Measurements from ENCODE around the gene BRDT.
A peak's percentile ranks its signal among the peaks of the same experiment; 100 is the strongest.

The BRDT gene

DNA sequence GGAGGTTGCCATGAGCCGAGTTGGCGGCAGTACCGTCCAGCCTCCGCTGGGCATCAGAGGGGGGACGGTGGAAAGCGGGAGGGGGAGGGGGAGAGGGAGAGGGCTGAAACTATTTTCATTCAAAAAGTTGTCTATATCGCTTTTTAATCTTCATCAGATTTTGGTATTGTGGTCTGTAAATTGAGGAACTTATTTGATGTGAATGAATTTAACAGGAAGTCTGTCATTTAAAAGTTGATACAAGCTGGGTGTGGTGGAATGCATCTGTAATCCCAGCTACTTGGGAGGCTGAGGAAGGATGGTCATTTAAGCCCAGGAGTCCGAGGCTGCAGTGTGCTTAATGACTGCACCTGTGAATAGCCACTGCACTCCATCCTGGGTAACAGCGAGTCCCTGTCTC is 77.6 kb downstream of the BRDT start:
- TF ChIP-seq, protein P1, sequence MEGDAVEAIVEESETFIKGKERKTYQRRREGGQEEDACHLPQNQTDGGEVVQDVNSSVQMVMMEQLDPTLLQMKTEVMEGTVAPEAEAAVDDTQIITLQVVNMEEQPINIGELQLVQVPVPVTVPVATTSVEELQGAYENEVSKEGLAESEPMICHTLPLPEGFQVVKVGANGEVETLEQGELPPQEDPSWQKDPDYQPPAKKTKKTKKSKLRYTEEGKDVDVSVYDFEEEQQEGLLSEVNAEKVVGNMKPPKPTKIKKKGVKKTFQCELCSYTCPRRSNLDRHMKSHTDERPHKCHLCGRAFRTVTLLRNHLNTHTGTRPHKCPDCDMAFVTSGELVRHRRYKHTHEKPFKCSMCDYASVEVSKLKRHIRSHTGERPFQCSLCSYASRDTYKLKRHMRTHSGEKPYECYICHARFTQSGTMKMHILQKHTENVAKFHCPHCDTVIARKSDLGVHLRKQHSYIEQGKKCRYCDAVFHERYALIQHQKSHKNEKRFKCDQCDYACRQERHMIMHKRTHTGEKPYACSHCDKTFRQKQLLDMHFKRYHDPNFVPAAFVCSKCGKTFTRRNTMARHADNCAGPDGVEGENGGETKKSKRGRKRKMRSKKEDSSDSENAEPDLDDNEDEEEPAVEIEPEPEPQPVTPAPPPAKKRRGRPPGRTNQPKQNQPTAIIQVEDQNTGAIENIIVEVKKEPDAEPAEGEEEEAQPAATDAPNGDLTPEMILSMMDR (conservative IDR thresholded peaks at IDR 0.05) = no peak
- no peak for TF ChIP-seq ZFX (IDR thresholded peaks at IDR 0.05)

DNA sequence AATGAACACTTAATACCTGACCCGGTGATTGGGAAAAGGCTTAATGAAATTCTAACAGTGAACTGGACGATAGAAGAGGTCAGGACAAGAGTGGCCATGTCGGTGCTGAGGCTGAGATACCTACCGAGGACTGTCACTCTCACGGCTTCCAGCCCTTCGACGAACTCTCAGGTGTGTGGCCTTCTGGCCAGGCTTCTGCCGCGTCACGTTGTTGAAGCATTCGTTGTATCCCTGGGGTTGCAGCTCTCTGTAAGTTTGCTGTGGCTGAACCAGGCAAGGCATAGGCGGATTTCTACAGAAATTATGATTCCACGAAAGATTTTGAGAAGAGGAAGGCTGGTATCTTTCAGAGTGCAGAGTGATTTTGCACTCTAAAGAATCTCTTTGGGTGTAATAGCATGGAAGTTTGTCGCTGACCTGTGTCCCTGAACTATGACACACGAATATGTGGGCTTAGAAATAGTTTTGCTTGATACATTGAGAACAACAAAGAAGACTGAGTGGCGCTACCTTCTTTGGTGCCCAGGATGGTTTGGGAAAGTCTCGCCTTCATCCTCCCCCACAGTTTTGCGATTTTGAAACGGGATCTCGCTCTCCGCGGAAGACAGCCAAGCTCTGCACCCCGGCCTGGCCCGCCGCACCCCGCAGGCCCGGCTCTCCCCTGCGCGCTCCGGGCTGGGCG is 80.2 kb downstream of the BRDT start:
- TF ChIP-seq, protein P1 (conservative IDR thresholded peaks at IDR 0.05) = no peak
- no peak for TF ChIP-seq ZFX (IDR thresholded peaks at IDR 0.05)
- peak overlapping the region; percentile 64 for H3K27ac ChIP-seq

More for the DNA sequence above, 77.6 kb downstream of the BRDT start:
- no peak overlapping the region for H3K27ac ChIP-seq

DNA sequence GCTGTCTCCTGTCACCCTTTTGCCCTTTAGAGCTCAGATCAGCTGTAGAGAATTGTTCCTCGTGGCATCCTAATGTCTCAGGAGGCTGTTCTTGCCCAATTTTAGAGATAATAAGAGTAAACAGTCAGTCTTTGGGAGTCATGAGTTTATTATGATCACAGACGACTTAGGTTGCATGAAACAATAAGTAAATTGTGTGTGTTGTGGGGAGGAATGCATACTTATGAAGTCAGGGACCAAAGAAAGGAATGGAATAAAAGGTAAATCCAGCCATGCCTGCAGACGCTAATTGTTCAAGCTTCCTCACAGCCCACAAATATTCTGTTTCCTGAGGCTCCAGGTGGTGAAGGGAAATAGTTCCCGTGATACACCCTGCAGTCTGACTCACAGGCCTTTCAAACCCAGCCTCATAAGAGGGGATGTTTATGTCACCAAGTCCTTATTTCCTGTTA is 81.5 kb downstream of the BRDT start:
- TF ChIP-seq, protein P1 (conservative IDR thresholded peaks at IDR 0.05) = no peak
- no peak for TF ChIP-seq ZFX (IDR thresholded peaks at IDR 0.05)

DNA sequence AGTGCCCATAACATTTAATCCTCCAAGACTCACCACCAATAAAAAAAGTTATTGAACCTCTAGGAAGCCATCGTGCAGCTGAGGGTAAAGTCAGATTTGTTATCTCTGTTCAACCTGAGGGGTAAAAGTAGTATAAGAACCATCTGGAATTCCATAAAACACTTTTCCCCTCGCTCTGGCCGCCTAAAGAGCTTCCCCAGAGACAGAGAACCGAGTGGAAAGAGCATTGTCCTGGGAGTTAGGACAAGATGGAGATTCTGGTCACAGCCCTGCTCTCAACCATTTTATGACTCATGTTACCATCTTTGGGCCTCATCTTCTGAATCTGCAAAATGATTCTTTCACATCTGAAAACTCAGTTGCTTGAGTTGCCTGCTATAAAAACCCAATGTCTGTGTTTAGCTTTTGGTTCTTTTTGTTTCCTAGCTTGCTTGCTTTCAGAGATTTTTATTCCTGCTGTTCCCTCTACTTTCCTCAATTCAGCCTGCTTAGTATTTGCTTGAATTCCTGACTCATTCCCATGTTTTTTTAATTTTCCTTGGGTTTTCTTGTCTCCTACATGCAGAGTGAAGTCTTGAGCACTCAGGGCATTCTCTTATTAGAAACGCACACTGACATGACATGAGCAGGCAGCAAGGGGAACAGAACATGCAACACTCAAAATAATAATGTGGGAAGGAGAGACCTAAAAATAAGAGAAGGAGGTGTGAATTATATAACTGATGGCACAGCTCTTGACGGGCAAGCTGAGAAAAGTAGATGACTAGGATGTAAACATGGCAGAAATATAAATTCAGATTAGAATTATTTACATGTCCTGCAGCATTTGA is 82.3 kb downstream of the BRDT start:
- no peak for TF ChIP-seq ZFX (IDR thresholded peaks at IDR 0.05)
- TF ChIP-seq, protein P1 (conservative IDR thresholded peaks at IDR 0.05) = no peak
- no peak overlapping the region for H3K27ac ChIP-seq

More for the DNA sequence above, 81.5 kb downstream of the BRDT start:
- H3K27ac ChIP-seq = no peak overlapping the region; the same call in 1 of the 2 replicates

DNA sequence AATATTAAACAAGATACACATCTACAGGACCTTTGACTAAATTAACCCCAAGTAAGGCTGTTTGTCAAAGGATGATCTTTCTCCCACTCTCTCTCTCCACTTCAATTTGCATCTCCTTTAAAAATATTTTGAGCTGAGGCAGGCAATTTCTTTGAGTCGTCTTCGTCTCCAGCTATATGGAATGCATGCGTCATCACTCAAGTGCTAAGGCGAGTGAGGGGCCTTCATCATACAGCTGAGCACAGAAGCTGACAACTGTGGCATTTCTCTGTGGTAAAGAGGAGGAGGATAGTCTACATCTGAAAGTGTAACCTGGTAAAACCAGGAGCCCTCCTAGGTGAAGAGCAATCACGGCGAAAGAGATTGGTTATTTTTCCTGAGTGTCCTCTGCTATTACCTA is 88.2 kb downstream of the BRDT start:
- no peak for TF ChIP-seq ZFX (IDR thresholded peaks at IDR 0.05)
- TF ChIP-seq, protein P1 (conservative IDR thresholded peaks at IDR 0.05) = no peak
- no peak overlapping the region for H3K27ac ChIP-seq

DNA sequence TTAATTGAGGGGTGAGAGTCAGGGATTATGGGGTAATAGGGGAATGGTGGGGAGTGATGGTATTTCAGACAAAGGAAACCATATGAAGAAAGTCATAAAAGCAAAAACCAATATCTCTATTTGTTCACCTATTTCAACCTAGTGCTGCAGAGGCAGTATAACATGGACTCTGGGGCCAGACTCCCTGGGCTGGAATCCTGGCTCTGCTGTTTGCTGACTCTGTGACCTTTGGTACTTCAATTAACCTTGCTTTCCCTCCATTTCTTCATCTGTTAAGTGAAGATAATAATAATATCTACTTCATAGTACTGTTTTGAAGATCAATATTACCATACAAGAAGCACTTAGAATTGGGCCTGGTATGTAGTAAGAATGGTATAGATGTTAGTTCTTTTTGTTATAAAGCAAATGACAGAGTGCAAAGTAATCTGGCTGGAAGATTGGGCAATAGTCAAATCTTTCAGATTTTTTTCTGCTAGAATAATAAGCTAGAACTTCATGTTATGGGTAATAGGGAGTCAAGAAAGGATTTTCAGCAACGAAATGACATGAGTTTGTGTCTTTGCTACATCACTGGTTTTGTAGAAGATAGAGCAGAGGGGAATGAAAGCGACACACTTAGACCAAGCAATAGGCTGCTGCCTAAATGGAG is 89.6 kb downstream of the BRDT start:
- TF ChIP-seq ZFX (IDR thresholded peaks at IDR 0.05) = no peak
- no peak overlapping the region for H3K27ac ChIP-seq

DNA sequence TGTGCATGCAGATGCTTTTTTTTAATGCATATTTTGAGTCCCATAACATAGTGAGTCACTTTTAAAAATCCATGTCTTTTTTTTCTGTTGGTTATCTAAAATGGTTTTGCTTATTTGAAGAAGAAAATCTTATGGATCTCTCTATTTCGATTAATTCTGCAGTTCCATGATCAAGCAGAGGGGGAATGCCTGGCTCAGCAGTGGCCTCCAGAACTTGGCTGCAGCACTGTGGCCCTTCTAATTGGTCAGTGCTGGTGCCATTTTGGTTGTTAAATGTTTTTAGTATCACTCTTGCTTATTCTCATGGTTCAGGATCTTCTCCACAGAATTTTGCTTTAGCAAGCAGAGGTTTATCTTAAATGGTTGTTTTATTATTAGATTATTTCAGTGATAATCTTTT is 91.8 kb downstream of the BRDT start:
- H3K27ac ChIP-seq = no peak overlapping the region
- TF ChIP-seq, protein P1 (conservative IDR thresholded peaks at IDR 0.05) = no peak
- TF ChIP-seq ZFX (IDR thresholded peaks at IDR 0.05) = no peak

Measured in C4-2B (cell line).